Hepatocyte (in vitro differentiated cells): ENCODE measurements around the gene MRPL19.

ENCODE experiments used
- CTCF ChIP-seq: fragments of 200-600 bp; sonication (generic); IDR thresholded peaks from 2 replicates; pipeline ENCODE4 v1.5.1; 2016; ENCODE audit warnings: antibody characterized with exemption, mild to moderate bottlenecking; ENCODE audit not compliant: poor library complexity
- EZH2 ChIP-seq: fragments of 200-600 bp; sonication (generic); IDR thresholded peaks from 2 replicates; pipeline ENCODE4 v1.6.1; 2016; ENCODE audit warnings: antibody characterized with exemption, mild to moderate bottlenecking, borderline replicate concordance
- EZH2phosphoT487 ChIP-seq: fragments of 200-600 bp; sonication (generic); IDR thresholded peaks from one replicate; pipeline ENCODE4 v1.6.1; 2018; ENCODE audit warnings: antibody characterized with exemption, mild to moderate bottlenecking, low read depth, moderate library complexity; ENCODE audit not compliant: unreplicated experiment, severe bottlenecking

- TF ChIP-seq EZH2 (no peak), CTCF (no peak), EZH2phosphoT487 (no peak)
These were observed 59.3 kb downstream of the MRPL19 start for GRCh38 chr2:75705921-75706320.
